GM18499 (cell line): ENCODE results near the gene DENND5A.

ENCODE experiments used
- ATAC-seq: cut with Tn5 transposase; IDR thresholded peaks from one replicate; pipeline ENCODE4 v1.9.1; 2021; ENCODE audit warnings: moderate number of reproducible peaks; ENCODE audit not compliant: insufficient read depth, unreplicated experiment

The DENND5A gene

GRCh38 chr11:9142732-9143131 is 122.4 kb downstream of the DENND5A start:
- ATAC-seq: no peak

- ATAC-seq: no peak
These were observed 124.0 kb downstream of the DENND5A start for GRCh38 chr11:9141186-9141585.

GRCh38 chr11:9139628-9140357 is 125.4 kb downstream of the DENND5A start:
- ATAC-seq: no peak

- no peak for ATAC-seq
These were observed 126.3 kb downstream of the DENND5A start for GRCh38 chr11:9138612-9139579.

GRCh38 chr11:9138133-9138453 is 127.1 kb downstream of the DENND5A start:
- no peak for ATAC-seq

- no peak for ATAC-seq
These were observed 127.6 kb downstream of the DENND5A start for GRCh38 chr11:9137293-9138132.

- no peak for ATAC-seq
These were observed 128.4 kb downstream of the DENND5A start for GRCh38 chr11:9136741-9137140.

- no peak for ATAC-seq
These were observed 131.2 kb downstream of the DENND5A start for GRCh38 chr11:9133956-9134355.

- no peak for ATAC-seq
These were observed 132.8 kb downstream of the DENND5A start for GRCh38 chr11:9132203-9132878.

GRCh38 chr11:9130297-9130696 is 134.9 kb downstream of the DENND5A start:
- ATAC-seq: no peak

- ATAC-seq: no peak
These were observed 138.5 kb downstream of the DENND5A start for GRCh38 chr11:9126636-9127035.

- ATAC-seq: no peak
These were observed 139.8 kb downstream of the DENND5A start for GRCh38 chr11:9125185-9125886.

GRCh38 chr11:9123595-9124304 is 141.4 kb downstream of the DENND5A start:
- no peak for ATAC-seq

GRCh38 chr11:9121469-9121796 is 143.7 kb downstream of the DENND5A start:
- no peak for ATAC-seq

GRCh38 chr11:9120664-9121468 is 144.3 kb downstream of the DENND5A start:
- no peak for ATAC-seq

GRCh38 chr11:9118277-9118676 is 146.9 kb downstream of the DENND5A start:
- no peak for ATAC-seq

GRCh38 chr11:9112075-9112474 is 153.1 kb downstream of the DENND5A start:
- ATAC-seq: no peak
